ENCODE results near the gene CAMK2N1. TPM values are rescaled to one million over a fixed set of nuclear protein-coding genes. Genes with fewer than 3 reads are reported as not detected.

Gene CAMK2N1
- total and polyA plus RNA-seq, 2 of the 13 experiments (the other 11 are each of a cell fraction or from before 2014, with no cell fraction given): 38.0 to 38.6 TPM

DNA sequence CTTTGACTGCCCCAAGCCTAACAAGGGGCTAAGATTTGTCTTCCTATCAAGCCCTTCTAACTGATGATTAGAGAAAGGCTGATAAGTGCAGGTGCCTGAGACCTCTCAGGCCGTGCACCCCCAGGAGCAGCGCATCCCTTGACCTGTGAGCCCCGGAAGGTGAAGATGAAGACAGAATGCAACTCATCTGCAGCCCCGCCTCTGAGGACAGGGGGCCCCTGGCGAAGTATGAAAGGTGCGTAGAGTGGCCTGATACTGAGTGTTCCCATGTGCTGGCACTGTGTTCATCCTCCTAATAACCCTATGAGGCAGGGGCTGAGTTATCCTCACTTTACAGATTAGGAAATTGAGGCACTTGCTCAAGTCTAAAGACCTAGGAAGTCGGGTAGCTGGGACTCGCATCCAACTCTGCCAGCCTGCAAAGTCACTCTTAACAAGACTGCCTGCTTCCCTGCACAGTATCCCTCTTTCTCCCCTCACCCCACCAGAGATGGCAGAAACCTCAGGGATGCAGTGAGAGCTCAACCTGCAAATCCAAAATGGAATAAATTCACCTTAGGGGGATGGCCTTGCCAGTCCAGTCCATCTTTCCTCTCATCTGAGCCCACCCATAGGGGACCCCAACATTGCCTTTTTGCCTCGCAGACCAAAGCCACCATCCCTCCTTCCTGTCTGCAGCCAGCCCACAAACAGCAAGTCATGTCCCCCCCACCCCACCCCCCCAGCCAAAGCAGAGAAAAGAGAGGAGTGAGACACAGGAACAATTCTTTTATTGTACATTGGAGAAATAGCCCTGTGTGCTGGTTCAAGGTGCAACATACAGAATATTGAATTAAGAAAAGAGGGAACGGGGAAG lies 4.1 kb downstream of the CAMK2N1 start (continued):
- TF ChIP-seq ZNF281 (CRISPR knock-in tag; IDR thresholded peaks at IDR 0.05; ENCODE audit: borderline replicate concordance) (no peak), ATF6 (CRISPR knock-in tag; conservative IDR thresholded peaks at IDR 0.05) (no peak), THAP7 (CRISPR knock-in tag; IDR thresholded peaks at IDR 0.05) (no peak), HNRNPLL (IDR thresholded peaks at IDR 0.05; ENCODE audit: low read depth, low read length, poor library complexity, severe bottlenecking) (no peak), ZNF577 (CRISPR knock-in tag; IDR thresholded peaks at IDR 0.05; ENCODE audit: borderline replicate concordance, low read depth) (no peak), EHMT2 (IDR thresholded peaks at IDR 0.05; ENCODE audit: borderline replicate concordance, low read depth, low read length) (no peak), RNF2 (conservative IDR thresholded peaks at IDR 0.05; ENCODE audit: low read depth) (no peak), GLI4 (CRISPR knock-in tag; IDR thresholded peaks at IDR 0.05; ENCODE audit: borderline replicate concordance) (no peak), ZNF124 (CRISPR knock-in tag; IDR thresholded peaks at IDR 0.05) (no peak), NFKB2 (CRISPR knock-in tag; IDR thresholded peaks at IDR 0.05; ENCODE audit: borderline replicate concordance) (no peak), ZGPAT (CRISPR knock-in tag; IDR thresholded peaks at IDR 0.05) (no peak), ZNF605 (CRISPR knock-in tag; IDR thresholded peaks at IDR 0.05) (no peak), ARNT2 (CRISPR knock-in tag; IDR thresholded peaks at IDR 0.05; ENCODE audit: low read depth) (peak; percentile 68; the same call in 1 of the 2 replicates), EZH2 (conservative IDR thresholded peaks at IDR 0.05; ENCODE audit: low read depth, low read length) (no peak), PATZ1 (CRISPR knock-in tag; IDR thresholded peaks at IDR 0.05) (peak; percentile 89), ZSCAN25 (CRISPR knock-in tag; IDR thresholded peaks at IDR 0.05) (no peak), PAX8 (CRISPR knock-in tag; IDR thresholded peaks at IDR 0.05; ENCODE audit: borderline replicate concordance) (no peak), ZNF773 (CRISPR knock-in tag; IDR thresholded peaks at IDR 0.05; ENCODE audit: borderline replicate concordance) (no peak), ZNF709 (CRISPR knock-in tag; IDR thresholded peaks at IDR 0.05) (no peak), NFE2 (CRISPR knock-in tag; IDR thresholded peaks at IDR 0.05) (no peak)
